MM.1S (cell line): ENCODE data around the gene TMEM174.
"Not testable (repeated sequence)": the region's sequence is repeated elsewhere in the genome, so short reads cannot be mapped to it uniquely, and the experiment has no call there.

ENCODE experiments used
- DNase-seq: peaks from one replicate; pipeline ENCODE4 v3.0.0-alpha.2; 2015
- H2AFZ ChIP-seq: fragments of 300-600 bp; sonication (generic); 2 replicates; pipeline ENCODE4 v1.6.0; 2016; ENCODE audit warnings: antibody characterized with exemption, low read length
- H3F3A ChIP-seq: fragments of 300-600 bp; sonication (generic); 2 replicates; pipeline ENCODE4 v1.6.1; 2016; ENCODE audit warnings: mild to moderate bottlenecking, antibody characterized with exemption, low read length, moderate library complexity, mixed read lengths; ENCODE audit not compliant: insufficient read depth
- H3K27ac ChIP-seq: fragments of 300-600 bp; sonication (generic); 2 replicates; pipeline ENCODE4 v1.5.1; 2016; ENCODE audit warnings: mild to moderate bottlenecking, low read length
- H3K27me3 ChIP-seq: fragments of 300-600 bp; sonication (generic); replicated peaks from 2 replicates; pipeline ENCODE4 v1.6.0; 2016; ENCODE audit warnings: low read length; ENCODE audit not compliant: insufficient read depth
- H3K36me3 ChIP-seq: fragments of 300-600 bp; sonication (generic); replicated peaks from 2 replicates; pipeline ENCODE4 v1.6.1; 2016; ENCODE audit warnings: mild to moderate bottlenecking, low read length, mixed read lengths; ENCODE audit not compliant: insufficient read depth
- H3K4me1 ChIP-seq: fragments of 300-600 bp; sonication (generic); 2 replicates; pipeline ENCODE4 v1.6.1; 2016; ENCODE audit warnings: low read length, mixed read lengths
- H3K4me2 ChIP-seq: fragments of 300-600 bp; sonication (generic); 2 replicates; pipeline ENCODE4 v1.6.0; 2016; ENCODE audit warnings: low read depth, low read length
- H3K4me3 ChIP-seq: fragments of 300-600 bp; sonication (generic); 2 replicates; pipeline ENCODE4 v1.5.1; 2016; ENCODE audit warnings: low read length, mixed read lengths
- H3K79me2 ChIP-seq: fragments of 300-600 bp; sonication (generic); 2 replicates; pipeline ENCODE4 v1.6.1; 2016; ENCODE audit warnings: mixed run types, low read length, mixed read lengths
- H3K9ac ChIP-seq: fragments of 300-600 bp; sonication (generic); 2 replicates; pipeline ENCODE4 v1.6.1; 2016; ENCODE audit warnings: low read length, mixed read lengths
- H3K9me2 ChIP-seq: fragments of 300-600 bp; sonication (generic); replicated peaks from 2 replicates; pipeline ENCODE4 v1.6.1; 2016; ENCODE audit warnings: mild to moderate bottlenecking, low read length, mixed read lengths; ENCODE audit not compliant: insufficient read depth
- H3K9me3 ChIP-seq: fragments of 300-600 bp; sonication (generic); replicated peaks from 2 replicates; pipeline ENCODE4 v1.6.1; 2016; ENCODE audit warnings: mild to moderate bottlenecking, low read length, mixed read lengths; ENCODE audit not compliant: insufficient read depth
- H4K20me1 ChIP-seq: fragments of 300-600 bp; sonication (generic); 2 replicates; pipeline ENCODE4 v1.6.1; 2016; ENCODE audit warnings: mild to moderate bottlenecking, low read length, moderate library complexity, mixed read lengths; ENCODE audit not compliant: insufficient read depth
- CTCF ChIP-seq: fragments of 300-600 bp; sonication (generic); IDR thresholded peaks from 2 replicates; pipeline ENCODE4 v1.5.1; 2016; ENCODE audit warnings: antibody characterized with exemption, low read length, mixed read lengths
- EZH2 ChIP-seq: fragments of 300-600 bp; sonication (generic); optimal IDR thresholded peaks from 2 replicates; pipeline ENCODE3; 2017; ENCODE audit warnings: low read depth, mild to moderate bottlenecking, antibody characterized with exemption, low read length, mixed read lengths
- EZH2phosphoT487 ChIP-seq: fragments of 300-600 bp; sonication (generic); IDR thresholded peaks from 2 replicates; pipeline ENCODE4 v1.6.1; 2018; ENCODE audit warnings: antibody characterized with exemption, low read length

Gene TMEM174

GRCh38 chr5:73215891-73216610, 43.1 kb downstream of the TMEM174 start:
- no peak overlapping the region for H3K9ac ChIP-seq
- H3K36me3 ChIP-seq, result no peaks in the 10 kb centered on the region
- no peaks in the 10 kb centered on the region for H3F3A ChIP-seq
- H3K27ac ChIP-seq, result no peak overlapping the region
- H3K79me2 ChIP-seq, result no peaks in the 10 kb centered on the region
- DNase-seq, result peak; percentile 53
- H3K4me2 ChIP-seq, result peak overlapping the region; percentile 56; the same call in 1 of the 2 replicates
- no peaks in the 10 kb centered on the region for H3K9me2 ChIP-seq
- no peaks in the 10 kb centered on the region for H4K20me1 ChIP-seq
- peaks cover 7% of the 10 kb centered on the region for H3K27me3 ChIP-seq
- peak overlapping the region; percentile 40; the same call in 1 of the 2 replicates for H2AFZ ChIP-seq
- TF ChIP-seq CTCF (peak; percentile 57), EZH2phosphoT487 (no peak), EZH2 (no peak)
- H3K9me3 ChIP-seq, result no peaks in the 10 kb centered on the region
- H3K4me1 ChIP-seq, result no peaks in the 10 kb centered on the region
- peak overlapping the region; percentile 46; the same call in 1 of the 2 replicates for H3K4me3 ChIP-seq

GRCh38 chr5:73218552-73219171, 45.7 kb downstream of the TMEM174 start:
- Histone ChIP-seq H3K9me2 (no peaks in the 10 kb centered on the region), H3K79me2 (no peaks in the 10 kb centered on the region), H3K27ac (no peak overlapping the region), H3K9me3 (no peaks in the 10 kb centered on the region), H2AFZ (no peak overlapping the region), H3K4me3 (no peak overlapping the region), H3K36me3 (no peaks in the 10 kb centered on the region), H3K4me2 (no peak overlapping the region), H3F3A (no peaks in the 10 kb centered on the region), H3K27me3 (peaks cover 7% of the 10 kb centered on the region), H3K9ac (no peak overlapping the region), H4K20me1 (no peaks in the 10 kb centered on the region), H3K4me1 (no peaks in the 10 kb centered on the region)
- TF ChIP-seq EZH2phosphoT487 (no peak), EZH2 (no peak), CTCF (no peak; the same call in 1 of the 2 replicates)
- DNase-seq, result no peak

- not testable (repeated sequence) for H3K4me2 ChIP-seq, H3K9me2 ChIP-seq, H3K27ac ChIP-seq, H3K9me3 ChIP-seq, H3F3A ChIP-seq, H3K4me3 ChIP-seq, H3K4me1 ChIP-seq, H3K27me3 ChIP-seq, DNase-seq, H3K36me3 ChIP-seq, H3K9ac ChIP-seq, H4K20me1 ChIP-seq, H2AFZ ChIP-seq, H3K79me2 ChIP-seq
Observed at GRCh38 chr5:73219336-73219735, 46.3 kb downstream of the TMEM174 start.

- DNase-seq, result no peak
- Histone ChIP-seq H3K79me2 (no peaks in the 10 kb centered on the region), H3K4me1 (no peaks in the 10 kb centered on the region), H3F3A (no peaks in the 10 kb centered on the region), H3K9me3 (no peaks in the 10 kb centered on the region), H3K27me3 (no peaks in the 10 kb centered on the region), H3K9me2 (no peaks in the 10 kb centered on the region), H3K9ac (no peak overlapping the region), H3K4me3 (no peak overlapping the region), H3K4me2 (no peak overlapping the region), H2AFZ (no peak overlapping the region), H3K27ac (no peak overlapping the region), H3K36me3 (no peaks in the 10 kb centered on the region), H4K20me1 (no peaks in the 10 kb centered on the region)
- TF ChIP-seq CTCF, result no peak
- TF ChIP-seq EZH2phosphoT487, result no peak
- TF ChIP-seq EZH2, result no peak
Observed at GRCh38 chr5:73221161-73221560, 48.2 kb downstream of the TMEM174 start.
